ENCODE results near the gene HOXD9. TPM values are rescaled to one million over a fixed set of nuclear protein-coding genes. Genes with fewer than 3 reads are reported as not detected.

HOXD9 gene
- total RNA-seq, 1 experiment from 2014 or later = not detected

- Histone ChIP-seq H3K27ac (ENCODE audit: insufficient read length, low read depth, low read length) (no peak overlapping the region), H3K4ac (ENCODE audit: low read depth, low read length) (no peak overlapping the region), H2BK5ac (ENCODE audit: insufficient read length, low read length) (no peak overlapping the region), H3K56ac (ENCODE audit: insufficient read length, low read depth, low read length) (no peak overlapping the region), H3K9me3 (ENCODE audit: control insufficient read depth, low read depth, low read length) (no peaks in the 10 kb centered on the region), H3T11ph (ENCODE audit: low read length) (no peak overlapping the region), H3K23me2 (ENCODE audit: insufficient read length, low read depth, low read length, poor library complexity, severe bottlenecking) (peaks cover 1% of the 10 kb centered on the region), H2BK120ac (ENCODE audit: low read depth, low read length, poor library complexity, severe bottlenecking) (no peak overlapping the region), H3K23ac (ENCODE audit: insufficient read length, low read depth, low read length) (no peak overlapping the region), H3K27me3 (ENCODE audit: insufficient read depth, low read length) (peaks cover 83% of the 10 kb centered on the region), H3K9ac (ENCODE audit: extremely low read depth, insufficient read length, low read length) (no peak overlapping the region), H3K4me2 (ENCODE audit: insufficient read depth, insufficient read length, low read length) (peak overlapping the region; percentile 43), H3K79me2 (ENCODE audit: insufficient read depth, low read length) (no peaks in the 10 kb centered on the region), H4K8ac (replicated peaks; ENCODE audit: insufficient read length, low read depth, low read length) (no peak overlapping the region), H2BK12ac (ENCODE audit: insufficient read length, low read depth, low read length) (no peak overlapping the region), H3K4me1 (ENCODE audit: insufficient read depth, low read length) (peaks cover 6% of the 10 kb centered on the region), H3K79me1 (ENCODE audit: insufficient read depth, low read depth, low read length, poor library complexity, severe bottlenecking) (no peaks in the 10 kb centered on the region), H4K5ac (ENCODE audit: insufficient read length, low read depth, low read length) (no peak overlapping the region), H2AFZ (ENCODE audit: low read length) (no peak overlapping the region), H4K91ac (ENCODE audit: insufficient read length, low read depth, low read length) (no peak overlapping the region), H2BK15ac (ENCODE audit: low read depth, low read length) (no peak overlapping the region), H4K20me1 (ENCODE audit: control insufficient read depth, insufficient read depth, insufficient read length) (no peaks in the 10 kb centered on the region), H3K18ac (ENCODE audit: insufficient read length, low read depth, low read length) (no peak overlapping the region), H3K14ac (ENCODE audit: insufficient read depth, low read length) (no peak overlapping the region), H2BK20ac (ENCODE audit: low read depth, low read length, poor library complexity, severe bottlenecking) (no peak overlapping the region), H2AK5ac (ENCODE audit: insufficient read length, low read length) (no peak overlapping the region)
- peaks cover 0 to 3% (median 0%) of the 10 kb centered on the region in 3 experiments; a peak in 2 of 7 replicates for H3K36me3 Mint-ChIP-seq (ENCODE audit: insufficient read depth in 1 of 3, low read depth in 3 of 3)
- TF ChIP-seq CTCF (conservative IDR thresholded peaks at IDR 0.05) = peak; percentile 32; the same call in 2 of the 3 replicates
- peaks cover 26 to 37% of the 10 kb centered on the region in 2 experiments for H3K4me1 Mint-ChIP-seq
- peak overlapping the region; percentile 31 to 40; a peak in 4 of 5 replicates for H3K4me3 Mint-ChIP-seq
- peak; percentile 55 for DNase-seq
- no CpG with 5 or more reads among the region's 53 CpGs for WGBS (ENCODE audit: extremely low coverage, insufficient read length, low lambda C conversion rate)
- peaks cover 8 to 28% of the 10 kb centered on the region in 2 experiments; a peak in 4 of 5 replicates for H3K9me3 Mint-ChIP-seq
- peaks cover 97% of the 10 kb centered on the region for H3K27me3 Mint-ChIP-seq (ENCODE audit: low read depth)
- H3K27ac Mint-ChIP-seq = no peak overlapping the region
Measured at GRCh38 chr2:176093145-176093897, 29.2 kb upstream of the HOXD9 start.

All from H9 (cell line).